Measurements from ENCODE around the gene CUEDC2. TPM values are rescaled to one million over a fixed set of nuclear protein-coding genes. Genes with fewer than 3 reads are reported as not detected.

CUEDC2 gene
- total RNA-seq, 1 donor from 2014 or later, result 59.0 TPM

DNA sequence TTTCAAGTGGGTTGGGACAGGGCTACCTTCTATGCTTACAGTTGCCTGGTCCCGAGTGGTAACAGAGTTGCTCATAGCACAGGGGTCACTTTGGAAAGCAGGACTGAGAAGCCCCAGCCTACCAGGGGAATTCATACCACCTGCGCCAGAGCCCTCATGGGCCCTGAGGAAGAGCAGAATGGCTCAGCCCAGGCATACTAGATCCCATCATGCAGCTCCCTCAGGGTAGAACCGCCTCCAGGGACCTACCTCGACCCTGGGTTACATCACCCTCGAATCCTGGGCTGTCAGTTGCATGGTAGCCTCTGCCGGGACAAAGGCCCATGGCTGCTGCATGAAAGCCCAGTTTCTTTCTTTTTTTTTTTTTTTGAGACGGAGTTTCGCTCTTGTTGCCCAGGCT, 2.9 kb downstream of the CUEDC2 start:
- Mint-ChIP-seq H3K27ac (no peak overlapping the region), H3K4me1 (ENCODE audit: low read depth) (peaks cover 33% of the 10 kb centered on the region), H3K36me3 (ENCODE audit: low read depth) (peaks cover 10% of the 10 kb centered on the region), H3K9me3 (no peaks in the 10 kb centered on the region), H3K4me3 (no peak overlapping the region), H3K27me3 (ENCODE audit: insufficient read depth) (no peaks in the 10 kb centered on the region)
- intact Hi-C loops (cut with micrococcal nuclease), result no loop called here
- no peak for DNase-seq (ENCODE audit: low spot score)

DNA sequence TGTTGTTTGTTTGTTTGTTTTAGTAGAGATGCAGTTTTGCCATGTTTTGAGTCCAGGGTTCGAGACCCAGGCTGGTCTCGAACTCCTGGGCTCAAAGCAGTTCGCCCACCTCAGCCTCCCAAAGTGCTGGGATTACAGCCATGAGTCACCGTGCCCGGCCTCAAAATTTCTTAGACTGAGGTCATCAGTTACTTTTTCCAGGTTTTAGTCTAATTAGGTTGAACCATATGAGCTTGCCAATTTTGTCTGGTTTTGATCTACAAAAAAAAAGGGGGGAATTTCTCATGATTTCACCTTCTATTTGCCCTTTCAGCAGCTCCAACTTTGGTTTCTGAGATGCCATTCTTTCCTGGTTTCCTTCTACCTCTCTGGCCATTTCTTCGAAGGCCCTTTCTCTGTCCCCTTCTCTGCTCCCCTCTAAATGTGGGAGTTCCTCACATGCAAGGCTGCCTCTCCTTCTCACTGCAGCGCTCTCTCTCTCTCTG, 5.5 kb downstream of the CUEDC2 start:
- Mint-ChIP-seq H3K4me1 (ENCODE audit: low read depth) (peaks cover 30% of the 10 kb centered on the region), H3K27ac (no peak overlapping the region), H3K4me3 (no peak overlapping the region), H3K36me3 (ENCODE audit: low read depth) (peaks cover 21% of the 10 kb centered on the region), H3K27me3 (ENCODE audit: insufficient read depth) (no peaks in the 10 kb centered on the region), H3K9me3 (no peaks in the 10 kb centered on the region)
- intact Hi-C loops (cut with micrococcal nuclease), result no loop called here
- DNase-seq (ENCODE audit: low spot score), result no peak

DNA sequence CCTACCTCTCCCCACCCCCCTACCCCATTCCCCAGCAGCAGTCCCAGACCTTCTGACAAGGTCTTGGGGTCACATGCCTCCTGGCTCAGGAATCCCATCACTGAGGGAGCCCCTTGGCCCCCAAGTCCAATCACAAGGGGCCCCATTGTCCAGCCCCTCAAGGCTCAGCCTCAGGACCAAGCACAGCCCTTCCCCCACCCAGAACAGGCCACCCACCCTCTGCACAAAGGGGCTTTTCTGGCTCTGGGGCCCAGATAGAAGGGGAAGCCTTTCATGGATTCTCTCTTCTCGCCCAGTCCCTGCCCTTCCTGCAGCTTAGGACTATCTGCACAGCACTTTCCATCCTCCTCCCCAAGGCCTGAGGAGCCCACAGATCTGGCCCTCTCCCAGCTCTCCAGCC, 6.9 kb downstream of the CUEDC2 start:
- Mint-ChIP-seq H3K4me3 (no peak overlapping the region), H3K4me1 (ENCODE audit: low read depth) (peaks cover 29% of the 10 kb centered on the region), H3K36me3 (ENCODE audit: low read depth) (peaks cover 19% of the 10 kb centered on the region), H3K9me3 (no peaks in the 10 kb centered on the region), H3K27me3 (ENCODE audit: insufficient read depth) (no peaks in the 10 kb centered on the region), H3K27ac (no peak overlapping the region)
- intact Hi-C loops (cut with micrococcal nuclease), result no loop called here
- no peak for DNase-seq (ENCODE audit: low spot score)

DNA sequence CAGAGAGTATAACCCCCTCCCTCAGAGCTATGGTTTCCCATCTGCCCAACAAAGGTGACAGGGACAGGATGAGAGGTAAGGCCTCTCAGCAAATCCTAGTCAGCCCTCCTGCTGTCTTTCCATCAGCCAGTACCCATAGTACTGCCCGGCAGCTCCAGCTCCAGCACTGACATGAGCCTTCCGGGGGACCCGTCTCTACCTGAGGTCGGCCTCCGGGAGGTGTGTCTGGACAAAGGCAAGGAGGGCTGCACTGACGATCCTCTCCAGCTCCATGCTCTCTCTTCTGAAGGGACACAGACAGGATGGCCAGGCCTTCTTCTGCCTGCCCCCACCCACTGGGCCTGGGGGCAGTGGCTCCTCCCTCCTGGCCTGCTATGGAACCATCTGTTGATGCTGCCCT, 7.5 kb downstream of the CUEDC2 start:
- Mint-ChIP-seq H3K4me1 (ENCODE audit: low read depth) (peaks cover 35% of the 10 kb centered on the region), H3K9me3 (no peaks in the 10 kb centered on the region), H3K27ac (no peak overlapping the region), H3K4me3 (no peak overlapping the region), H3K36me3 (ENCODE audit: low read depth) (peaks cover 19% of the 10 kb centered on the region), H3K27me3 (ENCODE audit: insufficient read depth) (no peaks in the 10 kb centered on the region)
- DNase-seq (ENCODE audit: low spot score), result no peak
- intact Hi-C loops (cut with micrococcal nuclease), result no loop called here

DNA sequence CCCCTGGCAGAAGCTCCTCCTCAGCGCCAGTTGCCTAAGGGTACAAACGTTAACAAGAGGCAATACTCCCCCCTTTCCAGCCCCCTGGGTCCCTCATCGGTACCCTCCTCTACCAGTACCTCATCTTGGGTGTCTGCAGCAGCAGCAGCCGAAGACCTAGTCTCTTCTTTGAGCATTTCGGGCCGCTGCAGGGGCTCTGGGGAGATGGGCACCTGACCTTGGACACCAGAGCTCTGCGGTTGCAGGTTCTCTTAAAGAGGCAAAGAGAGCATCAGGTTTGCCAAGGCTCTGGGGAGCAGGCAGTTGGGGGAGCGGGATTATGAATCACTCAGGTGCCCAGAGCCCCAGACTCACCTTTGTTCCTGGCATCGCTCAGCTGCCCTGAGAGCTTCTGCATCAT, 8.2 kb downstream of the CUEDC2 start:
- no peak for DNase-seq (ENCODE audit: low spot score)
- H3K4me3 Mint-ChIP-seq, result peak overlapping the region; percentile 15
- H3K4me1 Mint-ChIP-seq (ENCODE audit: low read depth), result peaks cover 41% of the 10 kb centered on the region
- no peaks in the 10 kb centered on the region for H3K9me3 Mint-ChIP-seq
- no peak overlapping the region for H3K27ac Mint-ChIP-seq
- intact Hi-C loops (cut with micrococcal nuclease), result no loop called here
- no peaks in the 10 kb centered on the region for H3K27me3 Mint-ChIP-seq (ENCODE audit: insufficient read depth)
- H3K36me3 Mint-ChIP-seq (ENCODE audit: low read depth), result peaks cover 19% of the 10 kb centered on the region

DNA sequence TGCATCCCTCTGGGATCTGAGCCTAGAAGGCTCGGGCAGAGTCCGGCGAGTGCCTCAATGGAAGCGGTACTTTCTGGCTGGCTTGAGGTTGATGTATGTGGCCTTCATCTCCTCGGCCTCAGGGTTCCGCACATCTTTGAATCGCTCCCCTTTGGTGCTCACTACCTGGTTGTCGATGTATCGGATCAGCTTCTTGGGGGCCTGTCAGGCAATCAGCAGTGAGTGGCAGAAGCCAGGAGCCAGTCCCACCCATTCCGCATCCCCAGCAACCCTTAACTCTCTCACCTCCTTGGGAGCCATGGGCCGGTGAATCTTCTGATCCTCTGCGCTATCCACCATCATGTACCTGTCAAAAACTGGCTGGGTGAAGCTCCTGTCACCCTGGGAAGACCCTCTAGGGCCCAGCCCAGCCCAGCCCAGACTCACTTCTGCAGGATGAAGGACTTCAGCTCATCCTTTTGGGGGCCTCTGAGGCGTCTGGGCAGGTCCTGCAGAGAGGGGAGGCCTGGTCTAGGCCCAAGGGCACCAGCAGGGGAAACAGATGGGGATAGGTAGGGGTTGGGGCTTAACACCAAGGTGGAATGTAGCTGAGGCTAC, 8.9 kb downstream of the CUEDC2 start:
- intact Hi-C loops (cut with micrococcal nuclease), result no loop called here
- Mint-ChIP-seq H3K4me3 (peak overlapping the region; percentile 65), H3K36me3 (ENCODE audit: low read depth) (peaks cover 19% of the 10 kb centered on the region), H3K27me3 (ENCODE audit: insufficient read depth) (no peaks in the 10 kb centered on the region), H3K4me1 (ENCODE audit: low read depth) (peaks cover 45% of the 10 kb centered on the region), H3K9me3 (no peaks in the 10 kb centered on the region), H3K27ac (no peak overlapping the region)
- DNase-seq (ENCODE audit: low spot score), result no peak

DNA sequence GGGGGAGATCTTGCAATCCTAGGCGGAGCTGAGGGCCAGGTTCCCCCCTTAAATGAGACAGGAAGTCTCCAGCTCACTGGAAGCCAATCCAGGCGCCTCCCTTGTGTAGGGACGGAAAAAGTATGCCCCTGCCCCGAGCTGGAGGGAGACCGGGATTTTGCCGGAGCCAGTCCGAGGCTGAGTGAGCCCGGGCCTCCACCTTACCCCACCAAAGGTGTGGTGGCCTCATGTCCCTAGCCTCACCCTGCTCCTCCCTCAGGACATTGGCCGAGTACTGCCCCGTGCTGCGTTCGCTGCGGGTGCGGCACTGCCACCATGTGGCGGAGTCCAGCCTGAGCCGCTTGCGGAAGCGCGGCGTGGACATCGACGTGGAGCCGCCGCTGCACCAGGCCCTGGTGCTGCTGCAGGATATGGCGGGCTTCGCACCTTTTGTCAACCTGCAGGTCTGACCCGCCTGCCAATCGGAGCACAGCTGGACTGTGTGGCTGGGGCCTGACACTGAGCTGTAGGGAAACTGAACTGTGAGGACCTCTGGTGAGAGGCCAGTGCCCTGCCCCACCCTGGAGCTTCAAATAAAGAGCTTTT, 9.7 kb downstream of the CUEDC2 start:
- intact Hi-C loops (cut with micrococcal nuclease), result loop anchor here (1.0 kb wide), 3 partner anchors 27 to 193 kb away; no protein-coding TSS in a partner anchor
- Mint-ChIP-seq H3K9me3 (no peaks in the 10 kb centered on the region), H3K36me3 (ENCODE audit: low read depth) (peaks cover 19% of the 10 kb centered on the region), H3K27me3 (ENCODE audit: insufficient read depth) (peaks cover 3% of the 10 kb centered on the region), H3K27ac (peak overlapping the region; percentile 60), H3K4me3 (peak overlapping the region; percentile 99), H3K4me1 (ENCODE audit: low read depth) (peaks cover 43% of the 10 kb centered on the region)
- DNase-seq (ENCODE audit: low spot score), result peak; percentile 56

DNA sequence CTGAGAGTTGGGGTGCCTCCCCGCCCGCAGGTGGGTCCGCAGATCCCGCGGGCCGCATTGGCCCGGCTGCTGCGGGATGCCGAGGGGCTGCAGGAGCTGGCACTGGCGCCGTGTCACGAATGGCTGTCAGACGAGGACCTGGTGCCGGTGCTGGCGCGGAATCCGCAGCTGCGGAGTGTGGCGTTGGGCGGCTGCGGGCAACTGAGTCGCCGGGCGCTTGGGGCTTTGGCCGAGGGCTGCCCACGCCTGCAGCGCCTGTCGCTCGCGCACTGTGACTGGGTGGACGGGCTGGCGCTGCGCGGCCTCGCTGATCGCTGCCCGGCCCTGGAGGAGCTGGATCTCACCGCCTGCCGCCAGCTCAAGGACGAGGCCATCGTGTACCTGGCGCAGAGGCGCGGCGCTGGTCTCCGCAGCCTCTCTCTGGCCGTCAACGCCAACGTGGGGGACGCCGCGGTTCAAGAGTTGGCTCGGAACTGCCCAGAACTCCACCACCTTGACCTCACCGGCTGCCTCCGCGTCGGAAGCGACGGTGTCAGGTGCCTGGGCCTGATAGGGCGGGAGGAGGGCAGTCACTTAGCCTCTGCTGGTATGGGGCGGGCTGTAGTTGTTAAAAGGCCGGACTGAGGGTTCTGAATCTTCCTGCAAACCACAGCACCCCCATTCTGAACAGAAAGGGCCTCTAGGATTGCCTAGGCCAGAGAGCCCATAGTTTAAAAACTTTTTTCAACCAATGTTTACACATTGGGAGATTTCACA, 10.4 kb downstream of the CUEDC2 start:
- no peaks in the 10 kb centered on the region for H3K9me3 Mint-ChIP-seq
- intact Hi-C loops (cut with micrococcal nuclease), result loop anchor here (1.0 kb wide), 11 partner anchors 10 to 270 kb away; partner anchors contain the start of genes ACTR1A, CUEDC2, NFKB2 and NOLC1
- H3K4me3 Mint-ChIP-seq, result peak overlapping the region; percentile 99
- peaks cover 9% of the 10 kb centered on the region for H3K27me3 Mint-ChIP-seq (ENCODE audit: insufficient read depth)
- peak overlapping the region; percentile 60 for H3K27ac Mint-ChIP-seq
- H3K36me3 Mint-ChIP-seq (ENCODE audit: low read depth), result peaks cover 14% of the 10 kb centered on the region
- H3K4me1 Mint-ChIP-seq (ENCODE audit: low read depth), result peaks cover 36% of the 10 kb centered on the region
- peak; percentile 37 for DNase-seq (ENCODE audit: low spot score)

DNA sequence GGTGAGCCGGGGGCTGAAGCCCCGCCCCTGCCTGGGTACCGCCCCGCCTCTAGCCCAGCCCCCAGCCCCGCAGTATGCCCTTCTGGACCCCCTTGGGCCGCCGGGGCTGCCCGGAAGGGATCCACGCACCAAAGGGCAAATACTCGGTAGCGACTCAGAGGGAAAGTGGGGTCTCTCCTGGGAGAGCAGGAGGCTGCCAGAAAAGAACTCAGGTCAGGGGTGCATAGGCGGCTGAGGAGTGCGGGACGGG, 10.9 kb downstream of the CUEDC2 start:
- H3K27ac Mint-ChIP-seq, result peak overlapping the region; percentile 40
- H3K4me1 Mint-ChIP-seq (ENCODE audit: low read depth), result peaks cover 34% of the 10 kb centered on the region

DNA sequence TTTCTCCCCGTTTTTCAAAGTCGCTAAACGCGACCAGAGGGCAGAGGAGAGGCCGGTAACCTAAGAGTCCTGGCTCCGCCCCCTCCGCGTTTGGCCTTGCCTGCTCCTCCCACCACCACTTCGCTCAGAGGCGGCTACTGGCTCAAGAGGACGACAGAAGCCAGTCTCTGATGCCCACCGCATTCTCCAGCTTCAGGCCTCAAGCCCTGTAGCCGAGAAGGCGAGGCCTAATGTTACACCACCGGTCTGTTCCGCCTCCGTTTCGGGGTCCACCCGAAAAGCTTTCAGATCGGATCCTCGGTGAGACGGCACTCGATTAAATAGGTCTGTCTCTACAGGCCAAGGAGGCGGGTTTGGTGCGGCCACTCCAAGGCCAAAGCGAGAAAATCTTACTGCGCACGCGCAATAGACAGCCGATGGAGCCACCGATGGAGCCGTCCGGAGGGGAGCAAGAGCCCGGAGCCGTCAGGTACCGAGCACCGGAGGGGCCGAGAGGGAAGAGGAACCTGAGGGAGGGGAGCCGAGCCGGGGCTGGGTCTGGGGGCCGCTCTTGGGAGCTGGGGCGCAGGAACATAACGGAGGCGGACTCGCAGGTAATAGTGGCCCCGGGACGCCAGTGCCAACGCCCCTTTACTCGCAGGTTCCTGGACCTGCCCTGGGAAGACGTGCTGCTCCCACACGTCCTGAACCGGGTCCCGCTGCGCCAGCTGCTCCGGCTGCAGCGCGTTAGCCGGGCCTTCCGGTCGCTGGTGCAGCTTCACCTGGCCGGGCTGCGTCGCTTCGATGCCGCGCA, 11.5 kb downstream of the CUEDC2 start, which contains the start of gene FBXL15:
Gene FBXL15 (plus strand): TSS at position 123 of the 793 bp plus-strand sequence. CDS start 294 bp downstream, at position 417.
- peaks cover 34% of the 10 kb centered on the region for H3K4me1 Mint-ChIP-seq (ENCODE audit: low read depth)
- peaks cover 14% of the 10 kb centered on the region for H3K36me3 Mint-ChIP-seq (ENCODE audit: low read depth)
- peak within 1 kb of the TSS; percentile 98 for H3K27ac Mint-ChIP-seq
- H3K27me3 Mint-ChIP-seq (ENCODE audit: insufficient read depth), result peaks cover 9% of the 10 kb centered on the region
- no peaks in the 10 kb centered on the region for H3K9me3 Mint-ChIP-seq
- H3K4me3 Mint-ChIP-seq, result peak within 1 kb of the TSS; percentile 99
- DNase-seq (ENCODE audit: low spot score), result peak; percentile 96
- intact Hi-C loops (cut with micrococcal nuclease), result loop anchor here (1.0 kb wide), 9 partner anchors 11 to 269 kb away; partner anchors contain the start of genes ACTR1A, CUEDC2, GBF1 and NFKB2

More for the DNA sequence above, 10.9 kb downstream of the CUEDC2 start:
- intact Hi-C loops (cut with micrococcal nuclease), result loop anchor here (1.0 kb wide), 8 partner anchors 11 to 269 kb away; partner anchors contain the start of genes ACTR1A, CUEDC2, NFKB2 and NOLC1
- Mint-ChIP-seq H3K9me3 (no peaks in the 10 kb centered on the region), H3K27me3 (ENCODE audit: insufficient read depth) (peaks cover 9% of the 10 kb centered on the region), H3K4me3 (peak overlapping the region; percentile 99), H3K36me3 (ENCODE audit: low read depth) (peaks cover 14% of the 10 kb centered on the region)
- no peak for DNase-seq (ENCODE audit: low spot score)

DNA sequence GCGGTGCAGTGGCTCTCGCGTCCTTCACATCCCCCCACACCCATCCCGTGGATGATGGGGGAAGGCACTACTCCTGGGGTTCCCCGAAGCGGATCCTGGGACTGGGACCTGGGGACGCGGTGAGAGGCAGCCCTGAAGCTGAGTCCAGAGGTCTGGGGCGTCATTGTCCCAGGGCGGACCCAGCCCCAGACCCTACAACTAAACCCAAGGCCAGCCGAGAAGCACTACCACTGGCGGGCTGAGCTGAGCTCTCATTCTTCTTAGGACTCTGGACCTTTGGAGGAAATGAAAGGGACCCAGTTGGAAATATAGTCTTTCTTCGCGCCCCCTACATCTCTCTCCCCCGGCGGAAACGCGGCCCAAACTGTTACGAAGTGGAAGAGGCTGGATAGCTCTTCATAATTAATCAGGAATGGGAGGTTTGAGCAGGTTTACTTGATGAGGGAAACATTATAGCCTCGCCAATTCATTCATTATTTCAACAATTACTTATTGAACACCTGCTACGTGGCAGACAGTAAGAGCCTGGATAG, 12.1 kb downstream of the CUEDC2 start:
- H3K36me3 Mint-ChIP-seq (ENCODE audit: low read depth), result peaks cover 14% of the 10 kb centered on the region
- intact Hi-C loops (cut with micrococcal nuclease), result loop anchor here (1.0 kb wide), 1 partner anchor 175 kb away; the partner anchor contains the start of gene GBF1
- H3K4me1 Mint-ChIP-seq (ENCODE audit: low read depth), result peaks cover 34% of the 10 kb centered on the region
- H3K27me3 Mint-ChIP-seq (ENCODE audit: insufficient read depth), result peaks cover 12% of the 10 kb centered on the region
- no peak for DNase-seq (ENCODE audit: low spot score)
- no peaks in the 10 kb centered on the region for H3K9me3 Mint-ChIP-seq
- peak overlapping the region; percentile 98 for H3K27ac Mint-ChIP-seq
- H3K4me3 Mint-ChIP-seq, result peak overlapping the region; percentile 99
